Sigmoid colon (tissue), 7 donors: ENCODE measurements around the gene MGAT1. TPM values are rescaled to one million over a fixed set of nuclear protein-coding genes. Genes with fewer than 3 reads are reported as not detected.
A peak's percentile ranks its signal among the peaks of the same experiment; 100 is the strongest.

Source experiments
- DNase-seq: peaks from one replicate; pipeline ENCODE4 v3.0.0-alpha.2; 2019
- H3K27ac ChIP-seq, 4 donors: fragments of 200-600 bp; sonication (generic); one replicate each; pipeline ENCODE4 v1.5.1; 2016 to 2019; ENCODE audit warnings: mild to moderate bottlenecking in 1 of 4
- H3K27me3 ChIP-seq, 3 donors: fragments of 200-600 bp; sonication (generic); one replicate each; pipeline ENCODE4 v1.5.1; 2019; ENCODE audit warnings: mild to moderate bottlenecking in 1 of 3
- H3K36me3 ChIP-seq, 4 donors: fragments of 200-600 bp; sonication (generic); one replicate each; pipeline ENCODE4 v1.5.1; 2016 to 2019
- H3K4me1 ChIP-seq, 4 donors: fragments of 200-600 bp; sonication (generic); one replicate each; pipeline ENCODE4 v1.5.1; 2017 to 2019
- H3K4me3 ChIP-seq, 4 donors: fragments of 200-600 bp; sonication (generic); one replicate each; pipeline ENCODE4 v1.5.1; 2017 to 2019; ENCODE audit warnings: mild to moderate bottlenecking in 2 of 4, moderate library complexity in 1 of 4
- H3K9me3 ChIP-seq, 4 donors: fragments of 200-600 bp in 3 of 4; sonication (generic) in 3 of 4; one replicate each; pipeline versions ENCODE4 v1.5.1 to v1.6.1; 2013 to 2019
- EP300 ChIP-seq, 4 donors: sonication (generic); formaldehyde crosslinking; IDR thresholded peaks; one replicate each; pipeline ENCODE4 v1.6.1; 2017; ENCODE audit warnings: antibody characterized with exemption in 4 of 4
- POLR2A ChIP-seq, 2 donors: fragments of 450-650 bp; IDR thresholded peaks; one replicate each; pipeline ENCODE4 v1.6.1; 2016; ENCODE audit warnings: antibody characterized with exemption in 2 of 2, mild to moderate bottlenecking in 2 of 2, moderate library complexity in 2 of 2
- POLR2AphosphoS5 ChIP-seq, 4 donors: sonication (generic); formaldehyde crosslinking; IDR thresholded peaks; one replicate each; pipeline ENCODE4 v1.6.1; 2017; ENCODE audit warnings: antibody characterized with exemption in 4 of 4
- WGBS, 2 donors: extraction: QIAGEN DNeasy Blood & Tissue Kit; methylation state at CpG; one replicate each; pipeline ENCODE4 v1.1.7; 2013; 5-methylcytosine and 5-hydroxymethylcytosine counted together
- intact Hi-C: fragments of 100-400 bp; cut with DNase I; formaldehyde crosslinking; loops from one replicate; pipeline ENCODE4 v1.15.1; 2023
- polyA plus RNA-seq, 3 donors: library from polyadenylated mRNA; stranded (reverse); fragments of 200-250 nt; gene quantifications; one replicate each; pipeline ENCODE4 v1.2.3, GENCODE V29; 2013
- total RNA-seq, 4 donors: library from RNA; depleted of rRNA; stranded (reverse); fragments of >200 nt; gene quantifications; one replicate each; pipeline ENCODE4 v1.1.0, GENCODE V29; 2016
- TF ChIP-seq, protein P1 (sequence below), 4 experiments: fragments of 450-650 bp in 3 of 4; fragments of 200-600 bp in 1 of 4; IDR thresholded peaks; one replicate each; pipeline ENCODE4 v1.5.1; 2016 to 2019; ENCODE audit warnings: antibody characterized with exemption in 4 of 4, mild to moderate bottlenecking in 3 of 4, moderate library complexity in 2 of 4
- donor health status: healthy with polysubstance abuse.
- donor health status: Bipolar disorder and iron deficiency.
- donor health status: healthy.

Gene MGAT1
- total and polyA plus RNA-seq, 7 donors = 41.4 to 149 (median 105) TPM

- TF ChIP-seq POLR2A (IDR thresholded peaks at IDR 0.05) (no peak), POLR2AphosphoS5 (IDR thresholded peaks at IDR 0.05) (no peak), EP300 (IDR thresholded peaks at IDR 0.05) (no peak)
- TF ChIP-seq, protein P1, sequence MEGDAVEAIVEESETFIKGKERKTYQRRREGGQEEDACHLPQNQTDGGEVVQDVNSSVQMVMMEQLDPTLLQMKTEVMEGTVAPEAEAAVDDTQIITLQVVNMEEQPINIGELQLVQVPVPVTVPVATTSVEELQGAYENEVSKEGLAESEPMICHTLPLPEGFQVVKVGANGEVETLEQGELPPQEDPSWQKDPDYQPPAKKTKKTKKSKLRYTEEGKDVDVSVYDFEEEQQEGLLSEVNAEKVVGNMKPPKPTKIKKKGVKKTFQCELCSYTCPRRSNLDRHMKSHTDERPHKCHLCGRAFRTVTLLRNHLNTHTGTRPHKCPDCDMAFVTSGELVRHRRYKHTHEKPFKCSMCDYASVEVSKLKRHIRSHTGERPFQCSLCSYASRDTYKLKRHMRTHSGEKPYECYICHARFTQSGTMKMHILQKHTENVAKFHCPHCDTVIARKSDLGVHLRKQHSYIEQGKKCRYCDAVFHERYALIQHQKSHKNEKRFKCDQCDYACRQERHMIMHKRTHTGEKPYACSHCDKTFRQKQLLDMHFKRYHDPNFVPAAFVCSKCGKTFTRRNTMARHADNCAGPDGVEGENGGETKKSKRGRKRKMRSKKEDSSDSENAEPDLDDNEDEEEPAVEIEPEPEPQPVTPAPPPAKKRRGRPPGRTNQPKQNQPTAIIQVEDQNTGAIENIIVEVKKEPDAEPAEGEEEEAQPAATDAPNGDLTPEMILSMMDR (IDR thresholded peaks at IDR 0.05) = no peak
- H3K27ac ChIP-seq = peak overlapping the region in 1 of 4 donors; percentile 1
- 82 to 84% methylated on average over 10 of the region's 10 CpGs for WGBS, 2 donors
These were observed 5.1 kb downstream of the MGAT1 start for GRCh38 chr5:180797256-180798192.

GRCh38 chr5:180795771-180796313 is 6.8 kb downstream of the MGAT1 start:
- DNase-seq = peak; percentile 35
- intact Hi-C loops = no loop called here
- peaks cover 0 to 62% (median 53%) of the 10 kb centered on the region in 4 donors for H3K4me1 ChIP-seq
- H3K4me3 ChIP-seq = no peak overlapping the region
- no peak overlapping the region for H3K27ac ChIP-seq
- no peaks in the 10 kb centered on the region for H3K27me3 ChIP-seq
- H3K36me3 ChIP-seq = peaks cover 18 to 51% (median 22%) of the 10 kb centered on the region in 4 donors
- H3K9me3 ChIP-seq = no peaks in the 10 kb centered on the region
- TF ChIP-seq, protein P1 (IDR thresholded peaks at IDR 0.05) = no peak
- no peak for TF ChIP-seq POLR2A (IDR thresholded peaks at IDR 0.05)
- TF ChIP-seq EP300 (IDR thresholded peaks at IDR 0.05) = no peak
- TF ChIP-seq POLR2AphosphoS5 (IDR thresholded peaks at IDR 0.05) = no peak
- WGBS, 2 donors = 38 to 85% methylated on average over 4 of the region's 4 CpGs

More at GRCh38 chr5:180797256-180798192, 5.1 kb downstream of the MGAT1 start:
- DNase-seq = peak; percentile 49
- Histone ChIP-seq H3K36me3 (peaks cover under 1 to 34% (median 6%) of the 10 kb centered on the region in 4 donors), H3K4me1 (peaks cover 0 to 74% (median 65%) of the 10 kb centered on the region in 4 donors), H3K4me3 (no peak overlapping the region), H3K9me3 (no peaks in the 10 kb centered on the region), H3K27me3 (no peaks in the 10 kb centered on the region)
- intact Hi-C loops = no loop called here

DNA sequence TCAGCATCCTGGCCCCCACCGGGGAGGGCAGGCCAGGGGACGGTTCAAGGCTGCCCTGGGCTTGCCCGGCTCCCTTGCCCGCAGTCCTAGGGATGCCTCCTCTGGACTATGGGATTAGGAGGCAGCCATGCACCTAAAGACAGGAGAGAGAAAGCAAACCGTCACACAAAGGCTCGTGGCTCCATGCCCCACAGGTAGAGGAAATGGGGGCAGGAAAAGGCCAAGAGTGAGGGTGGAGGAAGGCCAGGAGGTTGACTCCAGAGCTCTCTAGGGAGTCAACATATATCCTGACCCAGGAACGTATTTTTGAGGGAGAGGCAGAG is 9.7 kb downstream of the MGAT1 start:
- WGBS, 2 donors = 80 to 89% methylated on average over 7 of the region's 7 CpGs
- H3K36me3 ChIP-seq = peaks cover 21 to 69% (median 34%) of the 10 kb centered on the region in 4 donors
- DNase-seq = no peak
- no peak overlapping the region for H3K27ac ChIP-seq
- H3K27me3 ChIP-seq = no peaks in the 10 kb centered on the region
- intact Hi-C loops = no loop called here
- H3K4me1 ChIP-seq = peaks cover 0 to 40% (median 27%) of the 10 kb centered on the region in 4 donors
- TF ChIP-seq POLR2A (IDR thresholded peaks at IDR 0.05) = no peak
- TF ChIP-seq POLR2AphosphoS5 (IDR thresholded peaks at IDR 0.05) = no peak
- TF ChIP-seq EP300 (IDR thresholded peaks at IDR 0.05) = no peak
- TF ChIP-seq, protein P1 (IDR thresholded peaks at IDR 0.05) = no peak
- no peak overlapping the region for H3K4me3 ChIP-seq
- no peaks in the 10 kb centered on the region for H3K9me3 ChIP-seq

DNA sequence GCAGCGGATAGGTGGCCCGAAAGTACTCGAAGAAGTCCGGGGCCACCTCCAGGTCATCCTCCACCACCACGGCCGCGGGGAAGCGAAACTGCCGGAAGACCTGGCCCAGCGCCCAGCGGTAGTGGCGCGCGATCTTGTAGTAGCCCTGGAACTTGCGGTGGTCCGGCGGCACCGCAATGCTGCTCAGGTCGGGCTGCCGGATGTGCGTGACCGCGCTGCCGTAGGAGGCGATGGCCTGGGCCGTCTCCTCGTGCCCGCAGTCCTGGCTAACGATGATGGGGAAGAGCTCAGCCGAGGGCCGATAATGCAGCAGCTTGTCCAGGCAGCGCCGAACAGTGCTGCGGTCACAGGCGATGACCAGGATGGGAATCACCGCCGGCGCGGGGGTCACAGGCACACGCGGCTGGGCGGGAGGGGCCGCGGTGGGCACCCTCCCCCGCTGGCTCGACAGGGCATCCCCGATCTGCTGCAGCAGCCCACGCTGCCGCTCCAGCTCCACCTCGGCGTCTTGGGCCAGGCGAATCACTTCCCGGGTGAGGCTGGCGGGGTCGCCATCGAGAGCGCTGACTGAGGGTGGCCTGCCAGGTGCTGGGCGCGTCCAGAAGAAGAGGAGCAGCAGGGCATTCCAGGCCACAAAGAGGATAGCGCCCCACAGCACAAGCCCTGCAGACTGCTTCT is 10.2 kb downstream of the MGAT1 start:
- H3K27me3 ChIP-seq = no peaks in the 10 kb centered on the region
- DNase-seq = no peak
- no peaks in the 10 kb centered on the region for H3K9me3 ChIP-seq
- no peak overlapping the region for H3K4me3 ChIP-seq
- TF ChIP-seq EP300 (IDR thresholded peaks at IDR 0.05) = no peak
- TF ChIP-seq POLR2A (IDR thresholded peaks at IDR 0.05) = no peak
- TF ChIP-seq POLR2AphosphoS5 (IDR thresholded peaks at IDR 0.05) = no peak
- TF ChIP-seq, protein P1 (IDR thresholded peaks at IDR 0.05) = no peak
- H3K36me3 ChIP-seq = peaks cover 21 to 69% (median 34%) of the 10 kb centered on the region in 4 donors
- no peak overlapping the region for H3K27ac ChIP-seq
- WGBS, 2 donors = 94 to 95% methylated on average over 60 of the region's 60 CpGs
- intact Hi-C loops = no loop called here
- H3K4me1 ChIP-seq = peaks cover 0 to 40% (median 27%) of the 10 kb centered on the region in 4 donors
